Activated CD8-positive, alpha-beta memory T cell treated with anti-CD3 and anti-CD28 coated beads, Interleukin-2, amount 50 U/mL, for 4 hours (primary cell): ENCODE measurements around the gene FAM13A.
"Not testable (repeated sequence)": the region's sequence is repeated elsewhere in the genome, so short reads cannot be mapped to it uniquely, and the experiment has no call there.

Experiments used
- DNase-seq: peaks from one replicate; pipeline ENCODE4 v3.0.0-alpha.2; 2020

FAM13A gene

GRCh38 chr4:88892646-88893045 is 164.3 kb downstream of the FAM13A start:
- DNase-seq: no peak

DNA sequence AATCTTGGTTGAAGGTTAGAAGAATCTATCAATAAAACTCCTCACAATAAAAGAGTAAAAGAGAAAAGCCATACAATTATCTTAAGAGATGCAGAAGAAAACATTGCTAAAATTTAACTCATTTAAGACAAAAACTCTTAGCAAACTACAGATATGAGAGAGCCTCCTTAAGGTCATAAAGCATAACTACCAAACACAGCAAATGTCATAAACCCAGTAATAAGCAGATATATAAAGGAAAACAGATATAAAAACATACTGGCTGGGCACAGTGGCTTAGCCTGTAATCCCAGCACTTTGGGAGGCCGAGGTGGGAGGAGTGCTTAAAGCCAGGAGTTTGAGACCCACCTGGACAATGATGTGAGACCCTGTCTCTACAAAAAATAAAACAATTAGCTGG is 165.3 kb downstream of the FAM13A start:
- DNase-seq: no peak

DNA sequence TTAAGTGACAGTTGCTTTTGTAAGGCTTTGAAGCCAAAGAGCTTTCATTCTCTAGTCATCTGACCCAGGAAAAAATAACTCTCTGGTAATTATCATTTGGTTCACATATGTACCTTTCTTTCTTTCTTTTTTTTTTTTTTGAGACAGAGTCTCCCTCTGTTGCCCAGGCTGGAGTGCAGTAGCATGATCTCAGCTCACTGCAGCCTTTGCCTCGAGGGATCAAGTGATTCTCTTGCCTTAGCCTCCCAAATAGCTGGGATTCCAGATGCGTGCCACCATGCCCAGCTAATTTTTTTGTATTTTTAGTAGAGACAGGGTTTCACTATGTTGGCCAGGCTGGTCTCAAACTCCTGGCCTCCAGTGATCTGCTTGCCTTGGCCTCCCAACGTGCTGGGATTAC is 169.6 kb downstream of the FAM13A start:
- DNase-seq: not testable (repeated sequence)

GRCh38 chr4:88881227-88881569 is 175.8 kb downstream of the FAM13A start:
- DNase-seq: no peak

DNA sequence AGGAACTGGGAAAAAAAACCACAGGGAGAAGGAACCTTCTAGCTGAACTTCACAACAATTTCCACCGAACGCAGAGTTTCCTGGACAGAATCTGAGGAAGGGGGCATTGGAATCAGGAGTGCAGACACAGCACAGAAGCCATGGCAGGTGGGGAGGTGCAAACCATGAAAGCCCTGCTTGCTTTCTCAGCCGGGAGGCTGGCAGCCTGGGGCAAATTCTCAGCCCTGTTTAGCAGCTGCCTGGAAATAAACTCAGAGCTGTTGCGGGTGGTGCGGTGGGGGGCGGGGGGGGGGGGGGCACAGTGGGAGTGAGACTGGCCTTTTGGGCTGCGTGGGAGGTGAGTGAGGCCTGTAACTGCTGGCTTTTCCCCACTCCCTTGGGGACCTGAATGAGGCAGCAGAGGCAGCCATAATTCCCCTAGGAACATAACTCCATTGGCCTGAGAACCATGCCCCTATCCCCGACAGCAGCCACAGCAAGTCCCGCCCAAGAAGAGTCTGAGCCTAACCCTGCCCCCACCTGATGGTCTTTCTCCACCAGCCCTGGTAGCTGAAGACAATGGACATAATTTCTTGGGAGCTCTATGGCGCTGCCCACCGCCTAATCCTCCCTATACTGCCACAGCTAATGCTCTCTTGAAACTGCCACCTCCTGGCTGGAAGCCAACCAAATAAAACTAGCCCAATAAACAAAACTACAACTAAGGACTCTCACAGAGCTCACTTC is 176.3 kb downstream of the FAM13A start:
- DNase-seq: no peak

- DNase-seq: no peak
Observed at GRCh38 chr4:88879991-88880390, 177.0 kb downstream of the FAM13A start.

GRCh38 chr4:88878642-88879041 is 178.3 kb downstream of the FAM13A start:
- no peak for DNase-seq

DNA sequence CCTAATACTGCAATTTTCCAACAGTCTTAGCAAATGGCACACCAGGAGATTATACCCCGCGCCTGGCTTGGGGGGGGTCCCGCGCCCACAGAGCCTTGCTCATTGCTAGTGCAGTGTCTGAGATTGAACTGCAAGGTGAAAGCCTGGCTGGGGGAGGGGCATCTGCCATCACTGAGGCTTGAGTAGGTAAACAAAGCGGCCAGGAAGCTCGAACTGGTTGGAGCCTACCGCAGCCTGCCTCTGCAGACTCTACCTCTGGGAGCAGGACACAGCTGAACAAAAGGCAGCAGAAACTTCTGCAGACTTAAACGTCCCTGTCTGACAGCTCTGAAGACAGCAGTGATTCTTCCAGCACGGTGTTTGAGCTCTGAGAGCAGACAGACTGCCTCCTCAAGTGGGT is 186.6 kb downstream of the FAM13A start:
- no peak for DNase-seq

DNA sequence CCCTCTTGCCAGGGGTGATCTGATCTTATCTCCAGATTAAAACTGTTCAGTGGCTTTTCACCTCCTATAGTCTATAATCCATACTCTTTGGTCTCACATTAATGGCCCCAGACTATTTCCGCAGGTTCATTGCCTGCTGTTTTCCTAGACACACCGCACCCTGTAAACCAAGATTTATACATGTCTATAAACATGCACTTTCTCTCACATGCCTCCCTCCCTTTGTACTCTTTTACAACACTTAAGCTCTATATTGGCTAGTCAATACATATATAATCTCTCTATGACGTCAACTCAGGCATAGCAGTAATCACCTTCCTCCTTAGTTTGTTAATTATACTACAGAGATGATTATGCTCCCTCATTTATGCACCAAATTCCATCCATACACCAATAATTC is 188.5 kb downstream of the FAM13A start:
- DNase-seq: no peak

DNA sequence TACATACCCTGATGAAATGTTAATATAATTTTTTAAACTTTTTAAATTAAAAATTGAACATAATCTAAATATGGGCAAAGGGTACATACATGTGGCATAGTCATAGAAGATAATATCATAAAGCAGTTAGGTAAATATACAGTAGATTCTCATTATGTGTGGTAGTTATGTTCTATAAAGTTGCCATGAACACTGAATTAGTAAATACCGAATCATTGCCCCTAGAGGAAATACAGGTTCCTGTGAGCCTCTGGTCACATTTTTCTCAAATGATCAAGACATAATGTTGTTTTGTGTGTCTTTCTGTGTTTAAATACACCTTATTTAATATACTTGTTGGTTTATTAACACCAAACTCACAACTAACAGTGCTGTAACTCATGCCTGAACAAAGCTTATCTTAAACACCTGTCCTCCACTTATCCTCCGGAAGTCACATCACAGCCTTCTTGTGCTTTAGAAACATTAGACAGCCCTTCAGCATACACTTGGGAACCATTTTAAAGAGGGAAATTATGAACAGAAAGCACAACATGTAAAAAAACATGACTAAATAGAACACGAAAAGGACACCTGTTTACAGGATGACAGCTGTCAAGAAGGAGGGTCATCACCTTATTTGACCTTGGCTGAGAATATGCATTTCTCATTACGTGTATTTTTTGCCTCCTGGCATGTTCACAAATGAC is 190.0 kb downstream of the FAM13A start:
- no peak for DNase-seq

- DNase-seq: no peak
Observed at GRCh38 chr4:88865466-88865865, 191.5 kb downstream of the FAM13A start.

DNA sequence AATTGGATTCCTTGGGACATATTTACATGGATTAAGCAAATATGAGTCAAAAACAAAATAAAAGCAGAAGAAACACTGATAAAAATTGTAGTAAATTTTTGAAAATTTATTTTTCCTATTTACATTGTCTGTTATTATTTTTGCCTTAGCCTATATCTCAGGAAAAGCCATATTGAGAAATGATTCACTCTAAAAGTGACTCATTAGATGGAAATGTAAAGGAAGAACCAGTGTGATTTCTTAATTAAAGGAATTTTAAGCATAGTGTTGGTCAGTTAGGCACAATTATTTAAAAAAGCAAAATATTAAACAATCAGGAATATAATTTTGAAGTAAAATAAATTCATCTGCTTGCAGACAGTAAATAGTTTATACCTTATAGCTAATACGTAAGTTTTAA is 191.9 kb downstream of the FAM13A start:
- no peak for DNase-seq

DNA sequence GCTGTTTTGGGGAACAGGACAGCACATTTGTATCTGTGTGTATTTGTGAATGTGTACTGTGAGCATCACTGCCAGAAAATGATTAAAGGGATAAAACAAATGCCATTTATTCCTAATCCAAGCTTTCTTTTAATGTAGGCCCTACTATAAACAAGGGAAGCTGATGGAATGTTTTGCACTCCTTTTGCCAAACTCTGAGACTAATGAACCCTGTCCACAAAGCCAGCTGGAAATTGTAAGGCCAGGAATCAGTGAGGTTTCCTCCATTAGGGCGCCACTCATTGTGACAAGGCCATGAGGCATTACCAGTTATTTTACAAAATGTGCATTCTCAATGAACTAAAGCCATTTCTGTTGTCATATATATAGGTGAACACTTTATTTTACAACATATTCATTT is 196.4 kb downstream of the FAM13A start:
- no peak for DNase-seq

- DNase-seq: no peak
Observed at GRCh38 chr4:88859191-88859812, 197.7 kb downstream of the FAM13A start.

GRCh38 chr4:88858752-88859151 is 198.2 kb downstream of the FAM13A start:
- no peak for DNase-seq

DNA sequence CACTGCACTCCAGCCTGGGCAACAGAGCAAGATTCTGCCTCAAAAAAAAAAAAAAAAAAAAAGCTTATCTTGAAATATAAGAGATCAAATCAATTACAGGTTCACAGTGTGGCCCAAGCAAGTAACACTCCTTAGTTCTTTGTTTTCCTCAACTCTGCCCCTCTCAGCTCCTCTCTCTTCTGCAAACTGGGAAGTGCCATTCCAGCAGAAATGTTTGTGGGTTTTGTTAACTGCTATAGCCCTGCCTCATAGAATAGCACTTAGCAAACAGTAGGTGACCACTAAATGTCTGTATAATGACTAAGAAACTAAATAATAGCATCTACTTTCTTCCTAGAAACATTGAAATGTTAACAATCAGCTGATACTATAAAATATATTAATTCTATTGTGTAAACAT is 199.4 kb downstream of the FAM13A start:
- no peak for DNase-seq

- no peak for DNase-seq
Observed at GRCh38 chr4:88854481-88854880, 202.5 kb downstream of the FAM13A start.

GRCh38 chr4:88853583-88853982 is 203.4 kb downstream of the FAM13A start:
- not testable (repeated sequence) for DNase-seq

DNA sequence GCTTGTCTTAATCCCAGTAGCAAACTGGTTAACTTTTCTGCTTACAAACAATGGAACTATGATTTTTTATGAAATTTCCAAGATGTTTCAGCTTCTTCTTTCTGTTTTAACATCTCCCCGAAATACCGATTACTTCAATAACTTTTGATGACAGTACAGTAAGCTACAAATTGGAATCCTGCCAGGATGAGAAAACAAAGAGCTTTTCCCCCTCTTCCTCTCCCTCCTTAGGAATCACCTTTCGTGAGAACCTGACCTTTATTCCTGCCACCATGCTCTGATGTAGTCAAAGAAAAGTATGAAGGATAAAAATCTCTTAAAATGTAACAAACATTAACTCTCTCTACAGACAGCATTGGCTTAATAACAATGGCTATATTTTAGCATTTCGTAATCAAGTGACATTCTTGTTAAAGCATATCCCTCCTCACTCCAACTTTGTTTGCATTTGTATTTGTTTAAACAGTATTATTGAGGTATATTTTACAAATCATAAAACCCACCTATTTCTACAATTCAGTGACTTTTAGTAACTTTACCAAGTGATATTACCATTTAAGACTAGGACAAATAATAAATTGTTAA is 210.7 kb downstream of the FAM13A start:
- DNase-seq: no peak

- no peak for DNase-seq
Observed at GRCh38 chr4:88843067-88843685, 213.8 kb downstream of the FAM13A start.

GRCh38 chr4:88841635-88842034 is 215.3 kb downstream of the FAM13A start:
- no peak for DNase-seq

GRCh38 chr4:88836216-88836615 is 220.8 kb downstream of the FAM13A start:
- no peak for DNase-seq

DNA sequence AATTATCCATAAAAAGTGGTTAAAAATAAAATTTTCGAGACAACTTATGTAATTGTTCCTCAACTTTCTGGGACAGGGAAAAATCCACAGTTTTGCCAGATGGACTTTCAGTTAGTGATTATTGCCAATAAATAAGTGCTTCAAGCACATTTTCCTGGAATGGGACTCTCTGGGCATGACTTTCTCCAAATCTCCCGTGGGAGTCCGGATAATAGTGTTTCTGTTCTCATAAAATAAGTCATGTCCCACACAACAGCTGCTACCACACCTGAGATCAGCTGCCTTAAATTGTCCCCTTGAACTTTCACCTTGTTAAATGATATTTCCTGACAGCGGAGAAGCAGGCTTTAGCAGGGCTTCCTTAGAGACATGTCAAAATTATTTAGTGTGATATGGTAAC is 226.0 kb downstream of the FAM13A start:
- DNase-seq: no peak

- no peak for DNase-seq
Observed at GRCh38 chr4:88830598-88830997, 226.4 kb downstream of the FAM13A start.
